Thoracic aorta (tissue), 2 donors: Measurements from ENCODE around the gene OR8B8. TPM values are rescaled to one million over a fixed set of nuclear protein-coding genes. Genes with fewer than 3 reads are reported as not detected.
"Not testable (repeated sequence)": the region's sequence is repeated elsewhere in the genome, so short reads cannot be mapped to it uniquely, and the experiment has no call there.

Experiments
- ATAC-seq: fragments of 150-250 bp; one replicate; pipeline ENCODE4 v1.8.0; 2017; ENCODE audit warnings: low read depth; ENCODE audit not compliant: insufficient number of reproducible peaks, low FRiP score
- DNase-seq: peaks from one replicate; pipeline ENCODE4 v3.0.0-alpha.2; 2020; ENCODE audit warnings: low spot score
- H3K27ac ChIP-seq, 2 donors: fragments of 200-600 bp; sonication (generic); 1 replicate in 1 of 2; 2 replicates in 1 of 2; pipeline ENCODE4 v1.5.1; 2016; ENCODE audit warnings: mild to moderate bottlenecking in 2 of 2, moderate library complexity in 2 of 2
- H3K27me3 ChIP-seq: fragments of 200-600 bp; sonication (generic); replicated peaks from 2 replicates; pipeline ENCODE4 v1.6.0; 2016; ENCODE audit warnings: mild to moderate bottlenecking; ENCODE audit not compliant: insufficient read depth
- H3K36me3 ChIP-seq: fragments of 200-600 bp; sonication (generic); one replicate; pipeline ENCODE4 v1.5.1; 2016
- H3K4me1 ChIP-seq, 2 donors: fragments of 200-600 bp; sonication (generic); 1 replicate in 1 of 2; 2 replicates in 1 of 2; pipeline versions ENCODE4 v1.5.1 to v1.6.0; 2016; ENCODE audit warnings: low read depth in 2 of 2, mild to moderate bottlenecking in 1 of 2; ENCODE audit not compliant: control insufficient read depth in 1 of 2
- H3K4me3 ChIP-seq: fragments of 200-600 bp; sonication (generic); 2 replicates; pipeline ENCODE4 v1.5.1; 2016; ENCODE audit warnings: mild to moderate bottlenecking
- H3K9me3 ChIP-seq: fragments of 200-600 bp; sonication (generic); 2 replicates; pipeline ENCODE4 v1.5.1; 2016
- CTCF ChIP-seq: fragments of 200-600 bp; sonication (generic); IDR thresholded peaks from one replicate; pipeline ENCODE4 v1.5.1; 2019; ENCODE audit warnings: antibody characterized with exemption
- total RNA-seq, 2 donors: library from RNA; depleted of rRNA; stranded (reverse); fragments of >200 nt; gene quantifications; one replicate each; pipeline versions ENCODE4 v1.1.0 to v1.2.3, GENCODE V29; 2016

OR8B8 gene
- total RNA-seq, 2 donors from 2014 or later, result not detected

- no peak for TF ChIP-seq CTCF
- no peaks in the 10 kb centered on the region for H3K27me3 ChIP-seq
- DNase-seq (no peak), ATAC-seq (no peak)
- no peaks in the 10 kb centered on the region for H3K36me3 ChIP-seq
- H3K9me3 ChIP-seq, result no peaks in the 10 kb centered on the region
- no peak overlapping the region for H3K4me3 ChIP-seq
- no peak overlapping the region for H3K27ac ChIP-seq
- no peaks in the 10 kb centered on the region for H3K4me1 ChIP-seq
Measured at GRCh38 chr11:124405581-124405980, 39.9 kb downstream of the OR8B8 start.

- DNase-seq, H3K36me3 ChIP-seq, H3K4me3 ChIP-seq, H3K27ac ChIP-seq, H3K27me3 ChIP-seq, H3K4me1 ChIP-seq, ATAC-seq, H3K9me3 ChIP-seq: not testable (repeated sequence)
Measured at GRCh38 chr11:124403186-124403585, 42.3 kb downstream of the OR8B8 start.

- TF ChIP-seq CTCF, result peak; percentile 54
- no peak for ATAC-seq
Measured at GRCh38 chr11:124402326-124402922, 43.1 kb downstream of the OR8B8 start.

GRCh38 chr11:124398924-124399323, 46.6 kb downstream of the OR8B8 start, which contains the start of gene OR8B3:
OR8B3 (minus strand) TSS chr11:124399024; CDS start chr11:124397351, 1,673 bp downstream.
- H3K27me3 ChIP-seq, result no peaks in the 10 kb centered on the region
- no peak for ATAC-seq
- H3K4me1 ChIP-seq, result no peaks in the 10 kb centered on the region
- H3K27ac ChIP-seq, result no peak within 1 kb of the TSS
- H3K9me3 ChIP-seq, result no peaks in the 10 kb centered on the region
- TF ChIP-seq CTCF, result no peak
- no peak for DNase-seq
- no peak within 1 kb of the TSS for H3K4me3 ChIP-seq
- no peaks in the 10 kb centered on the region for H3K36me3 ChIP-seq

More at GRCh38 chr11:124402326-124402922, 43.1 kb downstream of the OR8B8 start:
- peak; percentile 29 for DNase-seq
- H3K36me3 ChIP-seq, result no peaks in the 10 kb centered on the region
- no peak overlapping the region for H3K27ac ChIP-seq
- no peaks in the 10 kb centered on the region for H3K4me1 ChIP-seq
- no peaks in the 10 kb centered on the region for H3K27me3 ChIP-seq
- no peaks in the 10 kb centered on the region for H3K9me3 ChIP-seq
- no peak overlapping the region for H3K4me3 ChIP-seq

GRCh38 chr11:124396847-124397246, 48.6 kb downstream of the OR8B8 start:
- H3K4me3 ChIP-seq, H3K36me3 ChIP-seq, H3K27me3 ChIP-seq, H3K9me3 ChIP-seq, H3K4me1 ChIP-seq, ATAC-seq, DNase-seq, H3K27ac ChIP-seq: not testable (repeated sequence)

- no peaks in the 10 kb centered on the region for H3K27me3 ChIP-seq
- DNase-seq (no peak), ATAC-seq (no peak)
- H3K36me3 ChIP-seq, result no peaks in the 10 kb centered on the region
- no peak overlapping the region for H3K4me3 ChIP-seq
- no peaks in the 10 kb centered on the region for H3K4me1 ChIP-seq
- no peak for TF ChIP-seq CTCF
- no peak overlapping the region for H3K27ac ChIP-seq
- H3K9me3 ChIP-seq, result no peaks in the 10 kb centered on the region
Measured at GRCh38 chr11:124394408-124394807, 51.1 kb downstream of the OR8B8 start.

Other genes starting within 250 kb of the OR8B8 start
- gene OR8G1, start 204.6 kb downstream of the OR8B8 start, total RNA-seq, result not detected
- not detected for gene OR8G5, start 189.3 kb downstream of the OR8B8 start, total RNA-seq
- gene OR8D1, start 131.7 kb downstream of the OR8B8 start, total RNA-seq, result not detected
- gene OR8D2, start 125.5 kb downstream of the OR8B8 start, total RNA-seq, result not detected
- gene OR8B2, start 61.2 kb downstream of the OR8B8 start, total RNA-seq, result not detected
- not detected for gene OR8B3, start 46.7 kb downstream of the OR8B8 start, total RNA-seq
- gene OR8B4, start 20.8 kb downstream of the OR8B8 start, total RNA-seq, result not detected
- not detected for gene OR8B12, start 98.0 kb upstream of the OR8B8 start, total RNA-seq
- under 1 TPM in 1 of 2 donors, not detected in 1; 0.81 TPM for gene OR8A1, start 124.3 kb upstream of the OR8B8 start, total RNA-seq
- not detected for gene PANX3, start 165.7 kb upstream of the OR8B8 start, total RNA-seq
- 10 to 100 TPM; 30.3 to 57.8 TPM for gene TBRG1, start 177.2 kb upstream of the OR8B8 start, total RNA-seq
- gene SIAE, start 228.0 kb upstream of the OR8B8 start, total RNA-seq, result 10 to 100 TPM in 1 of 2 donors, 1 to 10 TPM in 1; 9.7 to 20.0 TPM
- 1 to 10 TPM; 3.9 to 6.4 TPM for gene SPA17, start 228.2 kb upstream of the OR8B8 start, total RNA-seq